GM18873 (cell line): ENCODE results near the gene RAB22A.
A peak's percentile ranks its signal among the peaks of the same experiment; 100 is the strongest.

Experiments
- ATAC-seq: cut with Tn5 transposase; IDR thresholded peaks from one replicate; pipeline ENCODE4 v1.9.1; 2021; ENCODE audit warnings: mild to moderate bottlenecking, moderate library complexity, moderate number of reproducible peaks; ENCODE audit not compliant: unreplicated experiment, low FRiP score

The RAB22A gene

DNA sequence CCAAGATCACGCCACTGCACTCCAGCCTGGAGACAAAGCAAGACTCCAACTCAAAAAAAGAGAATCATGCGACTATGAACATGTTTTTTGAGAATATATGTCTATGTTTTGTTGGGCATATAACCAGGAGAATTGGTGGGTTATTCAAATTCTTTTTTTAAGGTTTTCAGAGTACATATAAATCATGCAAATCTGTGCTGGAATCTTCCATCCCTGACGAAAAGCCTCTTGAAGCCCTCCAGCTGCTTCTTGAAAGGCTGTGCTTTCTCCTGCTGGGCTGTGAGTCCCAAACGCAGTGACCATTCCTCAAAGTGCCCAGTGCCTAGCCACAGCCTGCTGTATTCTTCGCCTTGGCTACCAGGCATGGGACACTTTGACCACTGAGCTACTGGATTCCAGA, 9.2 kb upstream of the RAB22A start:
- no peak for ATAC-seq

DNA sequence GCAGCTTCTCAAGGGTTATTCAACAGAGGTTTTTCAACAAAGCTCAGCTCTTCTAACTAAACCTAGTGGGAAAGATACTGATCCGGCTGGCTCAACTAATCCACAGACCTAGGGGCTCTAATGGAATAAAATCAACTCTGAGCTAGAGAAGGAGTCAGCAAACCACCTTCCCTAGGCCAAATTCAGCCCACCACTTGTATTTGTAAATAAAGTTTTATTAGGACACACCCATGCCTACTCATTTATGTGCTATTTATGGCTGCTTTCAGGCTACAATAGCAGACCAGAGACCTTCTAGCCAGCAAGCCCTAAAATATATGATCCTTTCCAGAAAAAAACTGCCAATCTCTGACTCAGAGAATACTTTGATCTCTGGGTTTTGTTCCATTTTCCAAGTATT, 6.0 kb upstream of the RAB22A start:
- ATAC-seq, result no peak

- no peak for ATAC-seq
Measured at GRCh38 chr20:58305061-58305460, 4.5 kb upstream of the RAB22A start.

- peak; percentile 45 for ATAC-seq
Measured at GRCh38 chr20:58306421-58307261, 2.9 kb upstream of the RAB22A start.

DNA sequence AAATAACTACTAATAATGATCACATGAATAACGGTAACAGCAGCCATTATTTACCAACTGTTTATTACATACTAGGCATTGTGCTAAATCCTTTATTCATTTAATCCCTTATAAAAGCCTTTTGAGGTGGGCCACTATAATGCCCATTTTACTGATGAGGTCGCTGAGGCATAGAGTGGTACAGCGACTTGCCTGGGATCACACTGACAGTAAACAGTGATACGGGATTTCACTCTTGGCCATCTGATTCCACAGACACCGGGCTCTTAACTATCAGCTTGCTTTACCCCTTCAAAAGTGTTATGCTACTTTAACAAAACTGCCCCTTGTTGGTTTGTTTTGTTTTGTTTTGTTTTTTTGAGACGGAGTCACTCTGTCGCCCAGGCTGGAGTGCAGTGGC, 2.2 kb upstream of the RAB22A start:
- no peak for ATAC-seq

- no peak for ATAC-seq
Measured at GRCh38 chr20:58308290-58308679, 1.2 kb upstream of the RAB22A start.

DNA sequence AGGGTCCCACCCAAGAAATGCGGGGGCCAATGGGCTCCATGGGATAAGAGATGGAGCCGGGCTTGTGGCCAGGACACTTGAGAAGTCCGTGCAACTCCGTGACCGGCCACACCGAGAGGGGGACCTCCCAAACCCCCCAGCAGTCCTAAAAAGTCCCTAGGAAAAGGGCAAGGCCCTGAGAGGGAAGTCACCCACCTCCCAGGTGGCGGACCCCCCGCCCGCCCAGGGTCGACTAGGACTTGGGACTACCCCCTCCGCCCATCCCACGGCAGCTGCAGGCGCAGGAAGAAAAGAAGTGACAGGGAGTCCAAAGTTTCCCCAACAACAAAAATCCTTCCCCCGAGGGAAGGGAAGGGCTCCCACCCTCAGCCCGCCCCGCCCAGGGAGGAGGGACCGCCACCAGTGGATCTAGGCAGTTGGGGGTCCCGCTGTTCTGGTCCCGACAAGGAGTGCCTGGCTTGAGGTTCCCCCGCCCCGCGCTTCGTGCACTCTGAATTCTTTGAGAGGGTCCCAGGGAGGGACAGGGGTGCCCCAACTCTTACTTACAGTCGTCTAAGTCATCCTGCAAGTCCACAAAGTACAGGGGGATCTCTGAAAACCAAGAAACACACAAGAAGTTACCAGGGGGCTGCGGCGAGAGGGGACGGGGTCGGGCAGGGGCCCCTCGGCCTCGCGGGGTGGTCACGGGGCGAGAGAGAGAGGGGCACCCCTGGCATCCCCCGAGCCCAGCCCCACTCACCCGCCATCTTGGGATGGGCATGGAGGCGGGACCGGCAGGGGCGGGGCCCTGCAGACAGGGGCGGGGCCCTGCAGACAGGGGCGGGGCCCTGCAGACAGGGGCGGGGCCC, 611 bp upstream of the RAB22A start:
- no peak for ATAC-seq

DNA sequence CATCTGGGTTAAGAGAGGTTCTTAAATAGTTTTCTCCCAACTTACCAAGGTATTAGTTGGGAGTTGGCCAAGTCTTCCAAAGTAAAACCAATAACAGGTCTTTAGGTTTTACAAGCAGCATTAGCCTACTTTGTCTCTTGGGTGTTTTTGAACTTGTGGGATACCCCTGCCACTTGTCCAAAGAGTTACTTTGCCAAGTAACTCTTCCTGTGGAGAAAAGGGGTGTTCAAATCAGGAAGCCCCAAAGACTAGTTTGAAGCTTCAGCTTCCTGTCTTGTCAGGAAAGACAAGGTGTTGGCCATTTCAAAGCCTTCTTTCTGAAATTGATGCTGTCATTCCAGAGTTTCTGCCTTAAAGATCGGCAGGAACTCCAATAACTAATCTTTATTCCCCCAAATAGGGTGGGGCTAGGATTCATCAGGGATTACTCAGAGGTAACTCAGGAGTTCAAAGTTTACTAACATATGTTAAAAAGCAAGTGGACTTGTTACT, 822 bp downstream of the RAB22A start:
- no peak for ATAC-seq

GRCh38 chr20:58312836-58313235, 3.3 kb downstream of the RAB22A start:
- no peak for ATAC-seq

- no peak for ATAC-seq
Measured at GRCh38 chr20:58313396-58313795, 3.9 kb downstream of the RAB22A start.

GRCh38 chr20:58321205-58321604, 11.7 kb downstream of the RAB22A start:
- no peak for ATAC-seq

DNA sequence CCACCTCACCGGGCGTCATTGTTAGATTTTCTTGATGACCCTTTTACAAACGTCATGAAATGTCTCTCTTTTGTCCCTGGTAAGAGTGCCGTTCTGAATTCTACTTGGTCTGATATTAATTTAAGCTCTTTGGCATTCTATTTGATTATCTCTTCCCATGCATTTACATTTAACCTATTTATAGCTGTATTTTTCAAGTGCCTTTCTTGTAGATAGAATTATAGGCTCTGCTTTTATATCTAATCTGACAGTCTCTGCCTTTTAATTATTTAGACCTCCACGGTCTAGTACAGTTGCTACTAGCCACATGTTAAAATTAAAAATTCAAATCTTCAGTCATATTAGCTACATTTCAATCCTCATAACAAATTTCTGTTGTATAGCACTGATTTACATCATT, 12.6 kb downstream of the RAB22A start:
- ATAC-seq, result no peak

- ATAC-seq, result no peak
Measured at GRCh38 chr20:58325912-58326311, 16.4 kb downstream of the RAB22A start.

DNA sequence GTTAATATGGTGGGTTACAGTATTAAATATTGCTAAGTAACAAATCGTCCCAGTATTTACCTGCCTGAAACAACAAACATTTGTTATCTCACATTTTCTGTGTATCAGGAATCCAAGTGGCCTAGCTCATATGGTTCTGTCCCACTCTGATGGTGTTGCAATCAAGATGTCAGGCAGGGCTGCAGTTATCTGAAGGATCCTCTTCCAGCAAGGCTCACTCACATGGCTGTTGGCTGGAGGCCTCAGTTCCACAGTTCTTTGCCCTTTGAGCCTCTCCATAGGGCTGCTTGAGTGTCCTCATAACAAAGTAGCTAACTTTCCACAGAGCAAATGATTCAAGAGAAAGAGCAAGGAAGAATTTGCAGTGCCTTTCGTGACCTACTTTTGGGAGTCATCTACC, 17.7 kb downstream of the RAB22A start:
- ATAC-seq, result no peak

DNA sequence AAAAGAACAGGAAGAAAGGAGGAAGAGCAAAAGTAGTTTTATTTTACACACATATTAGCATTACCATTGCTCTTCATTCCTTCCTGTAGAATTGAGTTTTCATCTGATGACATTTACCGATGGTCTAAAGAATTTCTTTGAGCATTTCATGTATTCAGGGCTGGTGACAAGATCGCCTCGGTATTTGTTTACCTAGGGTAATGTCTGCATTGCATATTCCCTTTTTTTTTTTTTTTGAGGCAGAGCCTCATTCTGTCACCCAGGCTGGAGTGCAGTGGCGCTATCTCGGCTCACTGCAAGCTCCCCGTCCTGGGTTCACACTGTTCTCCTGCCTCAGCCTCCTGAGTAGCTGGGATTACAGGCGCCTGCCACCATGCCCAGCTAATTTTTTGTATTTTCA, 19.3 kb downstream of the RAB22A start:
- no peak for ATAC-seq

- no peak for ATAC-seq
Measured at GRCh38 chr20:58329711-58330110, 20.2 kb downstream of the RAB22A start.

- no peak for ATAC-seq
Measured at GRCh38 chr20:58330249-58330648, 20.7 kb downstream of the RAB22A start.

GRCh38 chr20:58330687-58331086, 21.2 kb downstream of the RAB22A start:
- no peak for ATAC-seq

DNA sequence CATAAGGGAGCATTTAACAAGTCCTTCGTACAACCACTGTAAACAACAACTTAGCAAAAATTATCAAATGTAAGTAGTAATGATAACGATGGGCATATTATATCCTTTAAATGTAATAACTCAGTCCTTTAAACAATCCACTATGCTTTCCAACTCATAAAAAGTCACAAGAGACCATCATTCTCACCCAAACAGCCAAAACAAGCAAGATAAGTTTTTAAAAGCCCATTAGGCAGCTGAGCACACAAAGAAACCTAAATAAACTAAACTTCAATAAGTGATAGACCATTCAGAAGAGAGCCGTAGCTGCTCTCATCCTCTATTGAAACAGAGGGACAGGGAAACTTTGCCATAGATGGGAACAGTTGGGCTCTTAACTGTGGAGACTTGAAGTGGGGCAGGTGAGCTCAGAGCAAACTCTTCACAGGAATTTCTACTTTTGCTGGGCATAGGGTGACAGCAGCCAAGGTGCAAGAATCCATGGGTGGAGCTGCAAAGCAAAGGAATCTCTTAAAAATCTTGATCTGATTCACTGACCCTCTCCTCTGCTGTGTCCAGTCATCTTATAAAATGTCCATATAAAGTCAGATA, 22.5 kb downstream of the RAB22A start:
- ATAC-seq, result no peak

GRCh38 chr20:58339741-58340140, 30.2 kb downstream of the RAB22A start:
- ATAC-seq, result no peak

- no peak for ATAC-seq
Measured at GRCh38 chr20:58340151-58340550, 30.6 kb downstream of the RAB22A start.
